ENCODE results near the gene SEMA3D.
"Not testable (repeated sequence)": the region's sequence is repeated elsewhere in the genome, so short reads cannot be mapped to it uniquely, and the experiment has no call there.

The SEMA3D gene

DNA sequence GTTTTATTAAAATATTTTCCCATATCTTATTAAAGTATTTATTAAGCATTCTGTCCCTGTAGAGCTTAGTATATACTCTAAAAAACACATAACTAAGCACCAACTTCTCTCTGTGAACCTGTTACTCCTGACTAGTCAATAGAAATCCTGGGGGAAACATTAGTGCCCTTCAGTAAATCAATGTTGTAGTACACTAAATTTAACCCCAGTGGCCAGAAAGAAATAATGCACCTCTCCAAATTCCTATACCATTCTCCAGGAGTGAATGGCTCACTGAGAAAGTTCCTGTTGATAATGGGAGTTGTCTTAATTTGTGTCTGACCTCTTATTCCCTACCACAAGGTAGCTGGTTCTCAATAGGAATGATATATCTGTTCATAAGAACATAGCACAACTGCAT is 188.2 kb downstream of the SEMA3D start:
- in situ Hi-C loops (cut with MboI; ENCODE audit: low sequenced_read_pairs), result no loop called here
- no peaks in the 10 kb centered on the region for H3K27me3 ChIP-seq (ENCODE audit: low read depth)
- H3K9me3 ChIP-seq, result no peaks in the 10 kb centered on the region
- H3K36me3 ChIP-seq (replicated peaks), result no peaks in the 10 kb centered on the region
- no peak overlapping the region for H3K4me3 ChIP-seq
- DNase-seq (ENCODE audit: low spot score in 2 of 2), result peak in 1 of 2 experiments; percentile 69
- peaks cover 42% of the 10 kb centered on the region for H3K4me1 ChIP-seq

DNA sequence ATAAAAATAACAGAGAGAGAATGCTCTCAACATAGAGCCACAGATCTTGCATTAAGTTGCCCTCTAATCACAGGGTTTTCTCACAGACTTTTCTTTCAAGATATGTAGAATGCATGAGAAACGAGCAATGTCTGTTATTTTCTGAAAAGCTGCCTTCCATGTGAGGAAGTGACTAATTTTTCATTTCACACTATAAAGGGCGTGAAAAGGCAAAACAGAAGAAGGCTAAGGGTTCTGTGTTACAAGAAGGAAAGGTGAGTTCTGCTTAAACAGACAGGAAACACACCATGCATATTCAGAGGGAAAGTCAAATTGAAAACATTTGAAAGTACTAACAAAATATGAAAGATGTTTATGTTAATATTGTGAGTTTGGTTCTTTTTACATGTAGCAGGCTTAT is 189.2 kb downstream of the SEMA3D start:
- DNase-seq (ENCODE audit: low spot score in 2 of 2), result no peak
- no peaks in the 10 kb centered on the region for H3K9me3 ChIP-seq
- no peaks in the 10 kb centered on the region for H3K27me3 ChIP-seq (ENCODE audit: low read depth)
- no peaks in the 10 kb centered on the region for H3K36me3 ChIP-seq (replicated peaks)
- in situ Hi-C loops (cut with MboI; ENCODE audit: low sequenced_read_pairs), result no loop called here
- peaks cover 42% of the 10 kb centered on the region for H3K4me1 ChIP-seq
- H3K4me3 ChIP-seq, result no peak overlapping the region

DNA sequence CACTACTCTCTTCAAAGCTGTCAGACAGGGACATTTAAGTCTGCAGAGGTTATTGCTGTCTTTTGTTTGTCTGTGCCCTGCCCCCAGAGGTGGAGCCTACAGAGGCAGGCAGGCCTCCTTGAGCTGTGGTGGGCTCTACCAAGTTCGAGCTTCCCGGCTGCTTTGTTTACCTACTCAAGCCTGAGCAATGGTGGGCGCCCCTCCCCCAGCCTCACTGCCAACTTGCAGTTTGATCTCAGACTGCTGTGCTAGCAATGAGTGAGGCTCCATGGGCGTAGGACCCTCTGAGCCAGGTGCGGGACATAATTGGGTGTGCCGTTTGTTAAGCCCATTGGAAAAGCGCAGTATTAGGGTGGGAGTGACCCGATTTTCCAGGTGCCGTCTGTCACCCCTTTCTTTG is 193.9 kb downstream of the SEMA3D start:
- DNase-seq (ENCODE audit: low spot score in 2 of 2); H3K27me3 ChIP-seq (ENCODE audit: low read depth); H3K4me1 ChIP-seq; H3K36me3 ChIP-seq (replicated peaks); in situ Hi-C loops (cut with MboI; ENCODE audit: low sequenced_read_pairs); H3K4me3 ChIP-seq; H3K9me3 ChIP-seq: not testable (repeated sequence)

DNA sequence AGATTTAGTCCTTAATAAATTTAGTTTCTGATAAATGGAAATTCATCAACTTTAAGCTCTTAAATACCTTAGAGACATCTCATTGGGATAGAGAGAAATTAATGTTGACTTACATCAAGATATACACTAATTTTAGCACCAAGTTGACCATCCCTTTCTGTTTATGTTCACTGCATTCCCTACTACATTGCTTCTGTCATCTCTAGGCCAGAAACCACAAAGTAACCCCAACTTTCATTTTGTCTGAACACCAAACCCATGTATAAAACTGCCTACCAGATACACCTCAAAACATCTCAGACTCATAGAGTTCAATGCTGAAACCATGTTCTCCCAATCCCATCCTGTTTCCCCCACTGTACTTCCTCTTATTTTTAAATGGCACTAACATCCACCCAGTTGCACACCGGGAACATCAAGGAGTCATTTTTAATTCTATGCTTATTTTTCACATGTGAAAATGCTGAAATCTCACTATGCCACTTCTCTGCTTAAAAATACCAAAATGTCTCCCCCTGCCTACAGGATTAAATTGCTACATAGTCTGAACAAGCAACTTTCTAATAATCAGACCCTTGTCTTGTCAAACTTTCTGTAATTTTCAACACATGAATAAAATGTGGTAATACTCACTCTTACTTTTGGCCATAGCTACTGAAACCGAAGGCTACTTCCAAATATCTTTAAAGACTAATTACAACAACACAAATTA is 201.6 kb downstream of the SEMA3D start:
- DNase-seq (ENCODE audit: low spot score in 2 of 2), result no peak
- Histone ChIP-seq H3K4me3 (no peak overlapping the region), H3K27me3 (ENCODE audit: low read depth) (no peaks in the 10 kb centered on the region), H3K4me1 (no peaks in the 10 kb centered on the region), H3K36me3 (replicated peaks) (no peaks in the 10 kb centered on the region), H3K9me3 (no peaks in the 10 kb centered on the region)
- in situ Hi-C loops (cut with MboI; ENCODE audit: low sequenced_read_pairs), result no loop called here

DNA sequence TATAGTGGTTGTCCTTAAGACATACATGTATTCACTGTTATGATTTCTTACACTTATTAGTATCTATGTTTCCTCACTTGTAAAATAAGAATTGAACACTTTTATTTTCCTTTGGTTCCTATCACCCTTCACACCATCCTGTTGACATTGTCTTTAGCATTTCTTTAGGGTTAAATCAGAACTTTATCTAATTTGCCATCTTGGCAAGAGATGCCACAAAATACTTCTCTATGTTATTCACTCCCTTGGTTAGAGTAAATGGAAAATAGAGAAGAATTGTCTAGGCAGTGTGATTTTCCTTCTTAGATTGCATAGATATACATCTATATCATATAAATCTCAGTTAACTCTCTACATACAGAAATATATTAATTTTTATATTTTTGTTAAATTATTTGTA is 204.7 kb downstream of the SEMA3D start:
- Histone ChIP-seq H3K36me3 (replicated peaks) (no peaks in the 10 kb centered on the region), H3K9me3 (no peaks in the 10 kb centered on the region), H3K4me1 (no peaks in the 10 kb centered on the region), H3K4me3 (no peak overlapping the region), H3K27me3 (ENCODE audit: low read depth) (no peaks in the 10 kb centered on the region)
- in situ Hi-C loops (cut with MboI; ENCODE audit: low sequenced_read_pairs), result no loop called here
- no peak for DNase-seq (ENCODE audit: low spot score in 2 of 2)

DNA sequence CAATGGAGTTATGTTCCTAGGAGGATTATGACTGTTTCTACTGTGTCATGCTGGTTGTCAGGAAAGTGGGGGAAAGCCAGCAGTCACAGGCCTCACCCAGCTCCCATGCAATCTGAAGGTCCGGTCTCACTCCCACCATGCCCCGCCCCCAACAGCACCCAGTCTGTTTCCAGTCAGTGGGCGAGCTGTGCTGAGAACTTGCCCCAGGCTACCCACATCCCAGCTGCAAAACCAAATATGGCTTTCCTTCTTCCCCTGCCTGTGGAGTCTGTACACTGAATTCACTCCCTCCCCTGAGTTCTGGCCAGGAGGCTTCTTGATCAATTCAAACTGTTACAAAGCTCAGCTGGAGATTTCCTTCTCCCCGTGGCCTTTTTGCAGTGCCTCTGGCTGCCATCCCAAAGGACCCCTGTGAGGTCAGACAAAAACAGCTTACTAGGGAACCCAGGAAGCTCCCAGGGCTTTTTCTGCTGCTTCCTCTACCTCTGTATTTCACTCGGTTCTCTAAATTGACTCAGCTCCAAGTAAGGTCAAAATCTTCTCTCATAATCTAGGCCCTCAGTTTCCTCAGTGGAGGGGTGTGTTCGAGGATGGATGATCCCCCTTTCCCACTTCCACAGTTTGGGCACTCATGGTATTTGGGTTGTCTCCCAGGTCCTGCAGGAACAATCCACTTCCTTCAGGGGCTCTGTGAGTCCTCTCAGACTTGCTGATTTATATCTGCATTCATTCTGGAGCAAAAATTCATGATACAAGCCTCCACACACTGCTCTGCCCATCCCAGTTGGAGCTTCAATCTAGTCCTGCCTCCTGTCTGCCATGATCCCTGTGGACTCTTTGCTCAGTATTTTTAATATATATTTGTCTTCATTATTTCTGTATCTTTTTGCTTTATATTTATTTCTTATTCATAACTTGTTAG is 205.5 kb downstream of the SEMA3D start:
- H3K4me1 ChIP-seq, result no peaks in the 10 kb centered on the region
- H3K9me3 ChIP-seq, result no peaks in the 10 kb centered on the region
- no peaks in the 10 kb centered on the region for H3K27me3 ChIP-seq (ENCODE audit: low read depth)
- no peak overlapping the region for H3K4me3 ChIP-seq
- DNase-seq (ENCODE audit: low spot score in 2 of 2), result peak in 1 of 2 experiments; percentile 10
- in situ Hi-C loops (cut with MboI; ENCODE audit: low sequenced_read_pairs), result no loop called here
- no peaks in the 10 kb centered on the region for H3K36me3 ChIP-seq (replicated peaks)

DNA sequence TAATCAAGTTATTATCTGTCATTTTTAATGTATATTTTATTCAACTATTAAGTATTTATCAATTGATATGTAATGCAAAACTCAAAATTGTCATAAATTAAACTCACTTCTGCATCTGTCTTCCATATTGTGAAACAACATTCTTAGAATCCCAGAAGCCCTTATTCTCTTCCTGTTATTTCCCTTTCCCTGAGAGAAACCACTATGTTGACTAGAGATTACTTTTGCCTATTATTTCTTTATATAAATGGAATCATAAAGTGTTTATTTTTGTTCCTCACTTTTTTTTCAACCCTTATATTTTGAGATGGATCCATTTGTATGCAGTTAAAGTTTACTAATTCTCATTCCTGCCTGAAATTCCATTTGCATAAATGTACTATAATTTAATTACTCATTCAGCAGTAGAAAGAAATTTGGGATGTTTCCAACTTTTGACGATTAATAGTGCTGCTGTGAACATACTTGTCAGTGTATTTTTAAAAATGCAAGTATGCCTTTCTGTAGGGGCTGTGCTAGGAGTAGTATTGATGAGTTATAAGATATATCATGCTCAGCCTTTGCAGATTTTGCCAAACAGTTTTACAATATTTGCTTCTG is 211.2 kb downstream of the SEMA3D start:
- in situ Hi-C loops (cut with MboI; ENCODE audit: low sequenced_read_pairs), result no loop called here
- H3K9me3 ChIP-seq, result no peaks in the 10 kb centered on the region
- DNase-seq (ENCODE audit: low spot score in 2 of 2), result no peak
- H3K27me3 ChIP-seq (ENCODE audit: low read depth), result no peaks in the 10 kb centered on the region
- H3K4me3 ChIP-seq, result no peak overlapping the region
- H3K36me3 ChIP-seq (replicated peaks), result no peaks in the 10 kb centered on the region
- no peaks in the 10 kb centered on the region for H3K4me1 ChIP-seq

DNA sequence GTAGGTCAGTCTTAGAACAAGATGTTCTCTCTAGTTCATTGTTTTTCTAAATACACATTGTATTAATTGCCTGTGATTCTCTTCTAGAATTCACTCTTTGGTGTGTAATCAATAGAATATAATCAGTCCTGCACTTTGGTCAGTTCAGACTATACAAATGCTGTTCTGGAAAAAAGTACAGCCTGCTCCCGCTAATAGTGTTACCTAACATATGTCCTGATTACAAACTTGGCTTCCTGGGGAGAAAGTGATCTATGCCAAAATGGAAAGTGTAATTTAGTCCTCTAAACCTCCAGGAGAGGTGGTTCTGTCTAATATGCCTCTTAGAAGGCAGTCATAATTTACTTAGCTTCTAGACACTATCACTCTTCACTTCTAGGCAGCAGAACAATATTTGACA is 215.5 kb downstream of the SEMA3D start:
- in situ Hi-C loops (cut with MboI; ENCODE audit: low sequenced_read_pairs), result no loop called here
- Histone ChIP-seq H3K27me3 (ENCODE audit: low read depth) (no peaks in the 10 kb centered on the region), H3K4me3 (no peak overlapping the region), H3K9me3 (no peaks in the 10 kb centered on the region), H3K4me1 (no peaks in the 10 kb centered on the region), H3K36me3 (replicated peaks) (no peaks in the 10 kb centered on the region)
- DNase-seq (ENCODE audit: low spot score in 2 of 2), result no peak

DNA sequence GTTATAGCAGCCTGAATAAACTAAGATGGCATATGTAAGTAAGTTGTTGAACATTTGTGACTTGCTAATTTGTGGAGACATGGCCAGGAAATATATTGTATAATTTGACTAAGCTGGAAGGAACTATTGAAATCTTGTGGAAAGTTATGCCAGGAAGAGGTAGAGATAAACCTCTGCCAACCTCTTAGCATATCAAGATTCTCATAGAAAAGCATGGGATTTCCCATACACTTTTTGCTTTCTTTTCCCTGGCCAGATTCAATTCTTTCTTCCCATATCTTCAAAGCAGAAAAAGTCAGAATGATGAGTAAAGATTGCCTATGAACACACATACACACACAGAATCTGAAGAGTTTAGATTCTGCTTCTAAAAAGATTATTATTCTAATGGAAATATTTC is 216.2 kb downstream of the SEMA3D start:
- H3K36me3 ChIP-seq (replicated peaks), result no peaks in the 10 kb centered on the region
- H3K4me3 ChIP-seq, result no peak overlapping the region
- no peaks in the 10 kb centered on the region for H3K9me3 ChIP-seq
- no peaks in the 10 kb centered on the region for H3K27me3 ChIP-seq (ENCODE audit: low read depth)
- no peaks in the 10 kb centered on the region for H3K4me1 ChIP-seq
- DNase-seq (ENCODE audit: low spot score in 2 of 2), result no peak
- in situ Hi-C loops (cut with MboI; ENCODE audit: low sequenced_read_pairs), result no loop called here

DNA sequence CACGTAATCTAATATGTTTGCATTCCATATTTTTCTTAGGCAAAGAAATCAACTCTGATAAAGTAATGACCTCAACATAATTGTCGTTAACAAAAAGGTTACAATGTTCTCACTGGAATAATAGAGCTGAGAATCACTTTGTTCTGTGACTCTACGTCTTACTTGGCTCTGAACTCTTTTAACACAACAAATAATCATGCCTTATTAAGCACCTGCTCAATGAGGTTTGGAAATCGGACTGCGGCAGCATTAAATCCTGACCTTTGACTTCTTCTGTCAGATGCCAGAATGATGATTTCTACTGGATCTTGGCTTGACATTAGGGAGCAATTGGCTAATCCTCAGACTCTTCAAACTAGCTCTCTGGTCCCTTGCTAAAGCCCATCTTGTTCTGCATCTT is 233.6 kb downstream of the SEMA3D start:
- H3K4me1 ChIP-seq, result peaks cover 8% of the 10 kb centered on the region
- H3K9me3 ChIP-seq, result no peaks in the 10 kb centered on the region; the same call in 1 of the 2 replicates
- no peak overlapping the region for H3K4me3 ChIP-seq
- no peaks in the 10 kb centered on the region for H3K27me3 ChIP-seq (ENCODE audit: low read depth)
- in situ Hi-C loops (cut with MboI; ENCODE audit: low sequenced_read_pairs), result no loop called here
- peak in 1 of 2 experiments; percentile 26 for DNase-seq (ENCODE audit: low spot score in 2 of 2)
- H3K36me3 ChIP-seq (replicated peaks), result no peaks in the 10 kb centered on the region

DNA sequence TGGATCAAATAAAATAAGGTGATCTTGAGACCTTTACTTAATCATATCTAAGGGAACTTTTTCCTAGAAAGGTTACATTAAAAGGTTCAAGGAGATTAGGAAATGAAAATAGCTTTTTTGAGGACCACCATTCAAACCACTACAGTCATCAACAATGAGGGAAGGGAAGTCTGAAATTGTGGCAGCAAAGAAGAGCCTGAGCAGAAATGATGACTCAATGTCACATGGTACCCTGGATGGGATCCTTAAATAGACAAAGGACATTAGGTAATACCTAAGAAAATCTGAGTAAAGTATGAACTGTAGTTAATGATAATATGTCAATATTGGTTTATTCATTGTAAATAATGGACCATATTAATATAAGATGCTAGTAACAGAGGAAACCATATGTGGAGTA is 236.0 kb downstream of the SEMA3D start:
- in situ Hi-C loops (cut with MboI; ENCODE audit: low sequenced_read_pairs), result no loop called here
- Histone ChIP-seq H3K4me3 (no peak overlapping the region), H3K27me3 (ENCODE audit: low read depth) (no peaks in the 10 kb centered on the region), H3K4me1 (peaks cover 8% of the 10 kb centered on the region), H3K36me3 (replicated peaks) (no peaks in the 10 kb centered on the region), H3K9me3 (no peaks in the 10 kb centered on the region; the same call in 1 of the 2 replicates)
- no peak for DNase-seq (ENCODE audit: low spot score in 2 of 2)

DNA sequence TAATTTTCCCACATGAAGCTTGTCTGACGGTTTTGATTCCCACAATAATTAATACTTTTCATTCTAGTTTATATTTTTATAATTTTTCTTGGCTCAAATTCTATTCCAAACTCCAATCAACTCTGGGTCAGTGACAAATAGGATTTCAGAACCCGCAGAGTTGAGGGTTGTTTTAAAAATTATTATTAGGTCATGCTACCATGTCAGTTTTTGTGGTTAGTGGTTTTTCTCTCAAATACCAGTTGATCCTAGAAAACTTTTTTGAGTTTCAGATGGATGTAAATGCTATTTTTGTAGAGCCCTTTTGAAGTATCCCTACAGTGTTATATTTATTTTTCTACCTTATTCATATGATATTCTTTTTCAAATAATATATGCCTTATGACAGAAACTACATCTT is 237.4 kb downstream of the SEMA3D start:
- Histone ChIP-seq H3K9me3 (no peaks in the 10 kb centered on the region; the same call in 1 of the 2 replicates), H3K4me3 (no peak overlapping the region), H3K4me1 (peaks cover 8% of the 10 kb centered on the region), H3K27me3 (ENCODE audit: low read depth) (no peaks in the 10 kb centered on the region), H3K36me3 (replicated peaks) (no peaks in the 10 kb centered on the region)
- DNase-seq (ENCODE audit: low spot score in 2 of 2), result no peak
- in situ Hi-C loops (cut with MboI; ENCODE audit: low sequenced_read_pairs), result no loop called here

DNA sequence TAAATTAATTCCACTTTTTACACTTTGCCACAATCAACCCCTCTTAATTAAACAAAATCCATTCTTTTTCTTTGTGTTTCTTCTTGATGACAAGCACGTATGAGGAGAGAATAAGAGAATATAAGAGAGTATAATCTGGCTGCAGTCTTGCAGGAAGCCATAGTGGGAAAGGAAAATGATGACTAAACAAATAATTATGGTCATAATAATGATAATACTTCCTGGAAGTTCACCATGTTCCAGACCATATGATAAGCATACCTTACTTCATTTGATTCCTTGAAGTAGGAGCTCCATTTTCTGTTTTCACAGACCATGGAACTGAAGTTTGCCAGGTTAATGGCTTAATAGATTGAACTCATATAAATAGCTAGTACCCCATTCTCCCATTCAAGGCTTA is 237.8 kb downstream of the SEMA3D start:
- in situ Hi-C loops (cut with MboI; ENCODE audit: low sequenced_read_pairs), result no loop called here
- DNase-seq (ENCODE audit: low spot score in 2 of 2), result no peak
- peaks cover 8% of the 10 kb centered on the region for H3K4me1 ChIP-seq
- no peaks in the 10 kb centered on the region for H3K36me3 ChIP-seq (replicated peaks)
- no peak overlapping the region for H3K4me3 ChIP-seq
- no peaks in the 10 kb centered on the region; the same call in 1 of the 2 replicates for H3K9me3 ChIP-seq
- no peaks in the 10 kb centered on the region for H3K27me3 ChIP-seq (ENCODE audit: low read depth)

DNA sequence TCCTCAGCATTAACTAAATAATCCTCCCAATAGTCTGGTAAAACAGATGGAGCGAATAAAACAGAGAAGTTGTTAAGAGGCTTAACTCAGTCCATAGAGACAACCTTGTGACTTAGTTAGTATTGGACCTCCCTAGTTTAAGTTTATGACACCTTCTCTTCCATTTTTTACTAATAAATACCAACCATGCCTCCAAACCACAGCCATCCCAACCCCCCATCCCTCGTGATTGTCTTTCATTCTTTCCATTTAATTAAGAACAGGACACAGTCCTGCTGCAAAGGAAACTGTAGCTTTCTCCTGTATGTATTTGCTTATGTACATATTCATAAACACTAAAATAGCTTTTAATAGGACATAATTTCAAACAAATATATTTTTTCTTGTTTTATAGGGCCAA is 238.2 kb downstream of the SEMA3D start:
- Histone ChIP-seq H3K9me3 (no peaks in the 10 kb centered on the region; the same call in 1 of the 2 replicates), H3K4me1 (peaks cover 8% of the 10 kb centered on the region), H3K36me3 (replicated peaks) (no peaks in the 10 kb centered on the region), H3K27me3 (ENCODE audit: low read depth) (no peaks in the 10 kb centered on the region), H3K4me3 (no peak overlapping the region)
- DNase-seq (ENCODE audit: low spot score in 2 of 2), result no peak
- in situ Hi-C loops (cut with MboI; ENCODE audit: low sequenced_read_pairs), result no loop called here
